HEK293 (cell line): ENCODE results near the gene ZNF559.

ENCODE experiments used
- BCL11A ChIP-seq: fragments of 450-650 bp; formaldehyde crosslinking; IDR thresholded peaks from 2 replicates; pipeline ENCODE4 v1.5.1; 2016; ENCODE audit warnings: low read depth, missing biosample characterization, missing genetic modification characterization
- BCL11B ChIP-seq: fragments of 450-650 bp; formaldehyde crosslinking; IDR thresholded peaks from 2 replicates; pipeline ENCODE4 v1.5.1; 2016; ENCODE audit warnings: low read depth, missing biosample characterization, missing genetic modification characterization
- GLI4 ChIP-seq: fragments of 450-650 bp; formaldehyde crosslinking; IDR thresholded peaks from 2 replicates; pipeline ENCODE4 v1.5.1; 2016; ENCODE audit warnings: missing biosample characterization, missing genetic modification characterization
- GLIS1 ChIP-seq: fragments of 450-650 bp; formaldehyde crosslinking; IDR thresholded peaks from 2 replicates; pipeline ENCODE4 v1.5.1; 2016; ENCODE audit warnings: missing biosample characterization, missing genetic modification characterization
- KLF10 ChIP-seq: fragments of 450-650 bp; IDR thresholded peaks from 2 replicates; pipeline ENCODE4 v1.5.1; 2018; ENCODE audit warnings: missing biosample characterization, mild to moderate bottlenecking, missing genetic modification characterization
- KLF7 ChIP-seq: fragments of 450-650 bp; formaldehyde crosslinking; IDR thresholded peaks from 2 replicates; pipeline ENCODE4 v1.5.1; 2016; ENCODE audit warnings: missing biosample characterization, missing genetic modification characterization, borderline replicate concordance
- ZBTB17 ChIP-seq: fragments of 450-650 bp; formaldehyde crosslinking; IDR thresholded peaks from 2 replicates; pipeline ENCODE4 v1.5.1; 2016; ENCODE audit warnings: missing biosample characterization, missing genetic modification characterization
- ZNF10 ChIP-seq: fragments of 450-650 bp; formaldehyde crosslinking; IDR thresholded peaks from 2 replicates; pipeline ENCODE4 v1.5.1; 2017; ENCODE audit warnings: missing biosample characterization, missing genetic modification characterization
- ZNF16 ChIP-seq: fragments of 450-650 bp; formaldehyde crosslinking; IDR thresholded peaks from 2 replicates; pipeline ENCODE4 v1.5.1; 2016; ENCODE audit warnings: low read depth, missing biosample characterization, missing genetic modification characterization
- ZNF184 ChIP-seq: fragments of 450-650 bp; IDR thresholded peaks from 2 replicates; pipeline ENCODE4 v1.5.1; 2018; ENCODE audit warnings: missing biosample characterization, mild to moderate bottlenecking, missing genetic modification characterization
- ZNF211 ChIP-seq: fragments of 450-650 bp; formaldehyde crosslinking; IDR thresholded peaks from 2 replicates; pipeline ENCODE4 v1.5.1; 2016; ENCODE audit warnings: low read depth, missing biosample characterization, missing genetic modification characterization
- ZNF311 ChIP-seq: fragments of 450-650 bp; formaldehyde crosslinking; IDR thresholded peaks from 2 replicates; pipeline ENCODE4 v1.5.1; 2017; ENCODE audit warnings: missing biosample characterization, missing genetic modification characterization, borderline replicate concordance
- ZNF510 ChIP-seq: fragments of 450-650 bp; formaldehyde crosslinking; IDR thresholded peaks from 2 replicates; pipeline ENCODE4 v1.5.1; 2018; ENCODE audit warnings: mild to moderate bottlenecking, missing genetic modification characterization, missing biosample characterization; ENCODE audit not compliant: insufficient replicate concordance
- ZNF544 ChIP-seq: fragments of 450-650 bp; formaldehyde crosslinking; IDR thresholded peaks from 2 replicates; pipeline ENCODE4 v1.5.0; 2017; ENCODE audit warnings: missing biosample characterization, missing genetic modification characterization
- ZNF660 ChIP-seq: fragments of 450-650 bp; IDR thresholded peaks from 2 replicates; pipeline ENCODE4 v1.5.1; 2018; ENCODE audit warnings: missing biosample characterization, mild to moderate bottlenecking, missing genetic modification characterization
- TF ChIP-seq, protein P1 (sequence below): fragments of 450-650 bp; formaldehyde crosslinking; IDR thresholded peaks from 2 replicates; pipeline ENCODE4 v1.5.1; 2016; ENCODE audit warnings: missing biosample characterization, missing genetic modification characterization, low read depth
- TF ChIP-seq, protein P2 (sequence below): fragments of 450-650 bp; formaldehyde crosslinking; IDR thresholded peaks from 2 replicates; pipeline ENCODE4 v1.5.1; 2016; ENCODE audit warnings: missing biosample characterization, missing genetic modification characterization
- TF ChIP-seq, protein P3 (sequence below): fragments of 450-650 bp; formaldehyde crosslinking; IDR thresholded peaks from 2 replicates; pipeline ENCODE4 v1.5.1; 2016; ENCODE audit warnings: missing biosample characterization, missing genetic modification characterization
- TF ChIP-seq, protein P4 (sequence below): fragments of 450-650 bp; formaldehyde crosslinking; IDR thresholded peaks from 2 replicates; pipeline ENCODE4 v1.5.1; 2016; ENCODE audit warnings: missing biosample characterization, missing genetic modification characterization
- TF ChIP-seq, protein P5 (sequence below): fragments of 450-650 bp; formaldehyde crosslinking; IDR thresholded peaks from 2 replicates; pipeline ENCODE4 v1.5.1; 2017; ENCODE audit warnings: missing biosample characterization, missing genetic modification characterization
- TF ChIP-seq, protein P6 (sequence below): fragments of 450-650 bp; formaldehyde crosslinking; IDR thresholded peaks from 2 replicates; pipeline ENCODE4 v1.5.1; 2016; ENCODE audit warnings: missing biosample characterization, missing genetic modification characterization, borderline replicate concordance
- TF ChIP-seq, protein P7 (sequence below): fragments of 450-650 bp; formaldehyde crosslinking; IDR thresholded peaks from 2 replicates; pipeline ENCODE4 v1.5.1; 2016; ENCODE audit warnings: missing biosample characterization, missing genetic modification characterization

Gene ZNF559

DNA sequence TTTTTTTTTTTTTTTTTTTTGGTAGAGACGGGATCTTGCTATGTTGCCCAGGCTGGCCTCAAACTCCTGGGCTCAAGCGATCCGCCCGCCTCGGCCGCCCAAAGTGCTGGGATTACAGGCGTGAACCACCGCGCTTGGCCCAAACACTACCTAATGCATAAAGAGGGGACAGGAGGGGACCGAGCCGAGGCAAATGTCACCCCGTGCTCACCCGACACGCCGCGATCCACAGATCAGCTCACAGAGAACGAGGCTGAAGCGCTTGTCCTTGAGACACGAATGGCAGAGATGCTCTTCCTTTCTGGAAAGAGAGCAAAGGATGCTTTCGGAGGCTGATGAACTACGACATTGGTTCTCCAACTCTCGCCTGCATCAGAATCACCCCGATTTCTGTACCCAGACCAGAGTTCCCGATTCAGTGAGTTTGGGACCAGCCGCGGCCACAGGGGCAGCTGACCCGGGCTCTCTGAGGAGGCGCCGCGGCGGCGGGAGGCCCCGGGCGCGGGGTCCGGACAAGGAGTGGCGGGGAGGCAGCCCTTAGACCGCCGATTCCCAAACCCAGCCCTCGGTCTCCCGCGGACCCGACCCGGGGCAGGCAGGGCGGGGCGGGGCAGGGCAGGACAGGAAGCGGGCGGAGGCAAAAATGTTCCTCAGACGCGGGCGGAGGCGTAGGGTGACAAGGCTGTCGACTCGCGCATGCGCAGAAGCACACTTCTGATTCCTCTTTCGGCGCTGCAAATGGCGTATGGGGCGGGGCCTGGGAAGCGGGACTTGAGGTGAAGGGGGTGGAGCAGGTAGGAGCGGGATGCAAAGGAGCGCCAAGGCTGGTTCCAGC, 14.6 kb upstream of the ZNF559 start, which contains the start of gene ZNF699 (continued):
- TF ChIP-seq, protein P1, sequence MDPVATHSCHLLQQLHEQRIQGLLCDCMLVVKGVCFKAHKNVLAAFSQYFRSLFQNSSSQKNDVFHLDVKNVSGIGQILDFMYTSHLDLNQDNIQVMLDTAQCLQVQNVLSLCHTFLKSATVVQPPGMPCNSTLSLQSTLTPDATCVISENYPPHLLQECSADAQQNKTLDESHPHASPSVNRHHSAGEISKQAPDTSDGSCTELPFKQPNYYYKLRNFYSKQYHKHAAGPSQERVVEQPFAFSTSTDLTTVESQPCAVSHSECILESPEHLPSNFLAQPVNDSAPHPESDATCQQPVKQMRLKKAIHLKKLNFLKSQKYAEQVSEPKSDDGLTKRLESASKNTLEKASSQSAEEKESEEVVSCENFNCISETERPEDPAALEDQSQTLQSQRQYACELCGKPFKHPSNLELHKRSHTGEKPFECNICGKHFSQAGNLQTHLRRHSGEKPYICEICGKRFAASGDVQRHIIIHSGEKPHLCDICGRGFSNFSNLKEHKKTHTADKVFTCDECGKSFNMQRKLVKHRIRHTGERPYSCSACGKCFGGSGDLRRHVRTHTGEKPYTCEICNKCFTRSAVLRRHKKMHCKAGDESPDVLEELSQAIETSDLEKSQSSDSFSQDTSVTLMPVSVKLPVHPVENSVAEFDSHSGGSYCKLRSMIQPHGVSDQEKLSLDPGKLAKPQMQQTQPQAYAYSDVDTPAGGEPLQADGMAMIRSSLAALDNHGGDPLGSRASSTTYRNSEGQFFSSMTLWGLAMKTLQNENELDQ (tag by site-specific recombination) = no peak
- TF ChIP-seq ZBTB17 (tag by site-specific recombination) = peak; percentile 72; the same call in 1 of the 2 replicates
- no peak for TF ChIP-seq ZNF211 (tag by site-specific recombination)
- no peak for TF ChIP-seq ZNF311 (tag by site-specific recombination)
- TF ChIP-seq, protein P2, sequence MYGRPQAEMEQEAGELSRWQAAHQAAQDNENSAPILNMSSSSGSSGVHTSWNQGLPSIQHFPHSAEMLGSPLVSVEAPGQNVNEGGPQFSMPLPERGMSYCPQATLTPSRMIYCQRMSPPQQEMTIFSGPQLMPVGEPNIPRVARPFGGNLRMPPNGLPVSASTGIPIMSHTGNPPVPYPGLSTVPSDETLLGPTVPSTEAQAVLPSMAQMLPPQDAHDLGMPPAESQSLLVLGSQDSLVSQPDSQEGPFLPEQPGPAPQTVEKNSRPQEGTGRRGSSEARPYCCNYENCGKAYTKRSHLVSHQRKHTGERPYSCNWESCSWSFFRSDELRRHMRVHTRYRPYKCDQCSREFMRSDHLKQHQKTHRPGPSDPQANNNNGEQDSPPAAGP (tag by site-specific recombination) = no peak
- no peak for TF ChIP-seq BCL11B
- TF ChIP-seq, protein P3, sequence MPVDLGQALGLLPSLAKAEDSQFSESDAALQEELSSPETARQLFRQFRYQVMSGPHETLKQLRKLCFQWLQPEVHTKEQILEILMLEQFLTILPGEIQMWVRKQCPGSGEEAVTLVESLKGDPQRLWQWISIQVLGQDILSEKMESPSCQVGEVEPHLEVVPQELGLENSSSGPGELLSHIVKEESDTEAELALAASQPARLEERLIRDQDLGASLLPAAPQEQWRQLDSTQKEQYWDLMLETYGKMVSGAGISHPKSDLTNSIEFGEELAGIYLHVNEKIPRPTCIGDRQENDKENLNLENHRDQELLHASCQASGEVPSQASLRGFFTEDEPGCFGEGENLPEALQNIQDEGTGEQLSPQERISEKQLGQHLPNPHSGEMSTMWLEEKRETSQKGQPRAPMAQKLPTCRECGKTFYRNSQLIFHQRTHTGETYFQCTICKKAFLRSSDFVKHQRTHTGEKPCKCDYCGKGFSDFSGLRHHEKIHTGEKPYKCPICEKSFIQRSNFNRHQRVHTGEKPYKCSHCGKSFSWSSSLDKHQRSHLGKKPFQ (tag by site-specific recombination) = no peak
- no peak for TF ChIP-seq ZNF16 (tag by site-specific recombination)
- TF ChIP-seq, protein P4, sequence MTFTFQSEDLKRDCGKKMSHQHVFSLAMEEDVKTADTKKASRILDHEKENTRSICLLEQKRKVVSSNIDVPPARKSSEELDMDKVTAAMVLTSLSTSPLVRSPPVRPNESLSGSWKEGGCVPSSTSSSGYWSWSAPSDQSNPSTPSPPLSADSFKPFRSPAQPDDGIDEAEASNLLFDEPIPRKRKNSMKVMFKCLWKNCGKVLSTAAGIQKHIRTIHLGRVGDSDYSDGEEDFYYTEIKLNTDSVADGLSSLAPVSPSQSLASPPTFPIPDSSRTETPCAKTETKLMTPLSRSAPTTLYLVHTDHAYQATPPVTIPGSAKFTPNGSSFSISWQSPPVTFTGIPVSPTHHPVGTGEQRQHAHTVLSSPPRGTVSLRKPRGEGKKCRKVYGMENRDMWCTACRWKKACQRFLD (tag by site-specific recombination) = no peak
- TF ChIP-seq KLF10 (tag by site-specific recombination) = no peak
- TF ChIP-seq ZNF184 (tag by site-specific recombination) = no peak
- TF ChIP-seq, protein P5, sequence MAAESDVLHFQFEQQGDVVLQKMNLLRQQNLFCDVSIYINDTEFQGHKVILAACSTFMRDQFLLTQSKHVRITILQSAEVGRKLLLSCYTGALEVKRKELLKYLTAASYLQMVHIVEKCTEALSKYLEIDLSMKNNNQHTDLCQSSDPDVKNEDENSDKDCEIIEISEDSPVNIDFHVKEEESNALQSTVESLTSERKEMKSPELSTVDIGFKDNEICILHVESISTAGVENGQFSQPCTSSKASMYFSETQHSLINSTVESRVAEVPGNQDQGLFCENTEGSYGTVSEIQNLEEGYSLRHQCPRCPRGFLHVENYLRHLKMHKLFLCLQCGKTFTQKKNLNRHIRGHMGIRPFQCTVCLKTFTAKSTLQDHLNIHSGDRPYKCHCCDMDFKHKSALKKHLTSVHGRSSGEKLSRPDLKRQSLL = peak; percentile 88
- no peak for TF ChIP-seq ZNF510 (tag by site-specific recombination)
- TF ChIP-seq GLIS1 (tag by site-specific recombination) = peak; percentile 64
- TF ChIP-seq, protein P6, sequence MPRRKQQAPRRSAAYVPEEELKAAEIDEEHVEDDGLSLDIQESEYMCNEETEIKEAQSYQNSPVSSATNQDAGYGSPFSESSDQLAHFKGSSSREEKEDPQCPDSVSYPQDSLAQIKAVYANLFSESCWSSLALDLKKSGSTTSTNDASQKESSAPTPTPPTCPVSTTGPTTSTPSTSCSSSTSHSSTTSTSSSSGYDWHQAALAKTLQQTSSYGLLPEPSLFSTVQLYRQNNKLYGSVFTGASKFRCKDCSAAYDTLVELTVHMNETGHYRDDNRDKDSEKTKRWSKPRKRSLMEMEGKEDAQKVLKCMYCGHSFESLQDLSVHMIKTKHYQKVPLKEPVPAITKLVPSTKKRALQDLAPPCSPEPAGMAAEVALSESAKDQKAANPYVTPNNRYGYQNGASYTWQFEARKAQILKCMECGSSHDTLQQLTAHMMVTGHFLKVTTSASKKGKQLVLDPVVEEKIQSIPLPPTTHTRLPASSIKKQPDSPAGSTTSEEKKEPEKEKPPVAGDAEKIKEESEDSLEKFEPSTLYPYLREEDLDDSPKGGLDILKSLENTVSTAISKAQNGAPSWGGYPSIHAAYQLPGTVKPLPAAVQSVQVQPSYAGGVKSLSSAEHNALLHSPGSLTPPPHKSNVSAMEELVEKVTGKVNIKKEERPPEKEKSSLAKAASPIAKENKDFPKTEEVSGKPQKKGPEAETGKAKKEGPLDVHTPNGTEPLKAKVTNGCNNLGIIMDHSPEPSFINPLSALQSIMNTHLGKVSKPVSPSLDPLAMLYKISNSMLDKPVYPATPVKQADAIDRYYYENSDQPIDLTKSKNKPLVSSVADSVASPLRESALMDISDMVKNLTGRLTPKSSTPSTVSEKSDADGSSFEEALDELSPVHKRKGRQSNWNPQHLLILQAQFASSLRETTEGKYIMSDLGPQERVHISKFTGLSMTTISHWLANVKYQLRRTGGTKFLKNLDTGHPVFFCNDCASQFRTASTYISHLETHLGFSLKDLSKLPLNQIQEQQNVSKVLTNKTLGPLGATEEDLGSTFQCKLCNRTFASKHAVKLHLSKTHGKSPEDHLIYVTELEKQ = no peak
- TF ChIP-seq, protein P7, sequence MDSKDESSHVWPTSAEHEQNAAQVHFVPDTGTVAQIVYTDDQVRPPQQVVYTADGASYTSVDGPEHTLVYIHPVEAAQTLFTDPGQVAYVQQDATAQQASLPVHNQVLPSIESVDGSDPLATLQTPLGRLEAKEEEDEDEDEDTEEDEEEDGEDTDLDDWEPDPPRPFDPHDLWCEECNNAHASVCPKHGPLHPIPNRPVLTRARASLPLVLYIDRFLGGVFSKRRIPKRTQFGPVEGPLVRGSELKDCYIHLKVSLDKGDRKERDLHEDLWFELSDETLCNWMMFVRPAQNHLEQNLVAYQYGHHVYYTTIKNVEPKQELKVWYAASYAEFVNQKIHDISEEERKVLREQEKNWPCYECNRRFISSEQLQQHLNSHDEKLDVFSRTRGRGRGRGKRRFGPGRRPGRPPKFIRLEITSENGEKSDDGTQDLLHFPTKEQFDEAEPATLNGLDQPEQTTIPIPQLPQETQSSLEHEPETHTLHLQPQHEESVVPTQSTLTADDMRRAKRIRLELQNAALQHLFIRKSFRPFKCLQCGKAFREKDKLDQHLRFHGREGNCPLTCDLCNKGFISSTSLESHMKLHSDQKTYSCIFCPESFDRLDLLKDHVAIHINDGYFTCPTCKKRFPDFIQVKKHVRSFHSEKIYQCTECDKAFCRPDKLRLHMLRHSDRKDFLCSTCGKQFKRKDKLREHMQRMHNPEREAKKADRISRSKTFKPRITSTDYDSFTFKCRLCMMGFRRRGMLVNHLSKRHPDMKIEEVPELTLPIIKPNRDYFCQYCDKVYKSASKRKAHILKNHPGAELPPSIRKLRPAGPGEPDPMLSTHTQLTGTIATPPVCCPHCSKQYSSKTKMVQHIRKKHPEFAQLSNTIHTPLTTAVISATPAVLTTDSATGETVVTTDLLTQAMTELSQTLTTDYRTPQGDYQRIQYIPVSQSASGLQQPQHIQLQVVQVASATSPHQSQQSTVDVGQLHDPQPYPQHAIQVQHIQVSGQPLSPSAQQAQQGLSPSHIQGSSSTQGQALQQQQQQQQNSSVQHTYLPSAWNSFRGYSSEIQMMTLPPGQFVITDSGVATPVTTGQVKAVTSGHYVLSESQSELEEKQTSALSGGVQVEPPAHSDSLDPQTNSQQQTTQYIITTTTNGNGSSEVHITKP (tag by site-specific recombination) = peak; percentile 79; the same call in 1 of the 2 replicates
- TF ChIP-seq KLF7 = peak; percentile 39; the same call in 1 of the 2 replicates
- no peak for TF ChIP-seq ZNF544 (tag by site-specific recombination)
- no peak for TF ChIP-seq ZNF10 (tag by site-specific recombination)
- TF ChIP-seq ZNF660 (tag by site-specific recombination) = no peak
- TF ChIP-seq BCL11A = no peak
- no peak for TF ChIP-seq GLI4
